HepG2 (cell line): ENCODE results near the gene CTLA4. TPM values are rescaled to one million over a fixed set of nuclear protein-coding genes. Genes with fewer than 3 reads are reported as not detected.

Source experiments
- AHR ChIP-seq: IDR thresholded peaks from 2 replicates; pipeline ENCODE4 v1.6.1; 2018; ENCODE audit warnings: missing genetic modification reagents, missing compliant biosample characterization
- ASH2L ChIP-seq: fragments of 300-600, 200-600 bp; sonication (generic); IDR thresholded peaks from 2 replicates; pipeline ENCODE4 v1.7.0; 2017; ENCODE audit warnings: low read depth, mild to moderate bottlenecking, moderate library complexity, mixed read lengths, low read length; ENCODE audit not compliant: insufficient read length
- ATF5 ChIP-seq: sonication (generic); formaldehyde crosslinking; IDR thresholded peaks from 2 replicates; pipeline ENCODE4 v1.4.0; 2020; ENCODE audit warnings: mild to moderate bottlenecking, low read depth, missing genetic modification reagents
- DMAP1 ChIP-seq: IDR thresholded peaks from 2 replicates; pipeline ENCODE4 v1.6.1; 2016
- GRHL1 ChIP-seq: sonication (generic); formaldehyde crosslinking; conservative IDR thresholded peaks from 2 replicates; pipeline ENCODE4 v1.8.0; 2022; ENCODE audit warnings: missing genetic modification reagents
- JARID2 ChIP-seq: sonication (generic); formaldehyde crosslinking; IDR thresholded peaks from 2 replicates; pipeline ENCODE4 v1.8.1; 2023; ENCODE audit warnings: missing genetic modification reagents, inconsistent platforms; ENCODE audit not compliant: insufficient replicate concordance
- KLF16 ChIP-seq, 2 experiments: sonication (generic) in 1 of 2; formaldehyde crosslinking in 1 of 2; IDR thresholded peaks; 2 replicates each; pipeline versions ENCODE4 v1.6.1 to v1.8.0; 2016 to 2023; ENCODE audit warnings: missing genetic modification reagents in 2 of 2, missing compliant biosample characterization in 1 of 2
- NCOA1 ChIP-seq: sonication (generic); formaldehyde crosslinking; IDR thresholded peaks from 2 replicates; pipeline ENCODE4 v1.9.0; 2021; ENCODE audit warnings: missing genetic modification reagents
- PAX8 ChIP-seq: sonication (generic); formaldehyde crosslinking; IDR thresholded peaks from 2 replicates; pipeline ENCODE4 v1.8.0; 2022; ENCODE audit warnings: mild to moderate bottlenecking, missing genetic modification reagents, borderline replicate concordance
- PAXIP1 ChIP-seq: sonication (generic); formaldehyde crosslinking; conservative IDR thresholded peaks from 2 replicates; pipeline ENCODE4 v1.4.0; 2020; ENCODE audit warnings: mild to moderate bottlenecking, missing genetic modification reagents, moderate library complexity
- SETDB1 ChIP-seq: sonication (generic); formaldehyde crosslinking; IDR thresholded peaks from 2 replicates; pipeline ENCODE4 v1.5.1; 2020; ENCODE audit warnings: missing genetic modification reagents, mild to moderate bottlenecking, borderline replicate concordance
- SP1 ChIP-seq, 2 experiments: fragments of 450-650 bp in 1 of 2; sonication (generic) in 1 of 2; formaldehyde crosslinking in 1 of 2; IDR thresholded peaks; 2 replicates each; pipeline versions ENCODE4 v1.4.0 to v1.6.1; 2016 to 2020; ENCODE audit warnings: missing genetic modification reagents in 1 of 2
- SRY ChIP-seq: sonication (generic); formaldehyde crosslinking; IDR thresholded peaks from 2 replicates; pipeline ENCODE4 v1.8.0; 2022; ENCODE audit warnings: mild to moderate bottlenecking, missing genetic modification reagents
- YY1 ChIP-seq: IDR thresholded peaks from 2 replicates; pipeline ENCODE4 v1.6.1; 2011; ENCODE audit warnings: low read length, low read depth, moderate library complexity, mild to moderate bottlenecking; ENCODE audit not compliant: insufficient read depth, insufficient replicate concordance
- ZBTB25 ChIP-seq: IDR thresholded peaks from 2 replicates; pipeline ENCODE4 v1.6.1; 2018; ENCODE audit warnings: missing genetic modification reagents
- ZNF30 ChIP-seq: sonication (generic); formaldehyde crosslinking; IDR thresholded peaks from 2 replicates; pipeline ENCODE4 v1.5.0; 2020; ENCODE audit warnings: mild to moderate bottlenecking, missing genetic modification reagents
- ZNF446 ChIP-seq: sonication (generic); formaldehyde crosslinking; IDR thresholded peaks from 2 replicates; pipeline ENCODE4 v1.5.0; 2020; ENCODE audit warnings: mild to moderate bottlenecking, missing genetic modification reagents
- ZNF558 ChIP-seq: sonication (generic); formaldehyde crosslinking; IDR thresholded peaks from 2 replicates; pipeline ENCODE4 v1.9.0; 2022; ENCODE audit warnings: mild to moderate bottlenecking, missing genetic modification reagents, borderline replicate concordance
- ZNF598 ChIP-seq: sonication (generic); formaldehyde crosslinking; IDR thresholded peaks from 2 replicates; pipeline ENCODE4 v1.5.1; 2020; ENCODE audit warnings: mild to moderate bottlenecking, missing genetic modification reagents, borderline replicate concordance
- ZNF674 ChIP-seq: sonication (generic); formaldehyde crosslinking; IDR thresholded peaks from 2 replicates; pipeline ENCODE4 v1.5.0; 2020; ENCODE audit warnings: low read depth, mild to moderate bottlenecking, missing genetic modification reagents
- ZNF761 ChIP-seq: sonication (generic); formaldehyde crosslinking; conservative IDR thresholded peaks from 2 replicates; pipeline ENCODE4 v1.4.0; 2020; ENCODE audit warnings: mild to moderate bottlenecking, missing genetic modification reagents
- ZNF788 ChIP-seq: sonication (generic); formaldehyde crosslinking; IDR thresholded peaks from 2 replicates; pipeline ENCODE4 v1.5.0; 2020; ENCODE audit warnings: mild to moderate bottlenecking, missing genetic modification reagents, borderline replicate concordance
- polyA plus RNA-seq, 8 experiments: library from polyadenylated mRNA; depleted of rRNA in 3 of 8; stranded (reverse) in 7 of 8; unstranded in 1 of 8; fragments of >200 nt; fragmentation: Illumina TruSeq in 4 of 8; extraction: Trizol in 4 of 8; gene quantifications; 2 replicates each; pipeline versions ENCODE4 v1.2.1 to v1.2.3, GENCODE V29; 2011 to 2016; ENCODE audit warnings: low read depth in 4 of 8, missing spikeins in 1 of 8, mixed read lengths in 1 of 8; ENCODE audit not compliant: insufficient read depth in 1 of 8
- total RNA-seq, 5 experiments: library from RNA; depleted of rRNA; stranded (reverse); fragments of >200 nt; fragmentation: Illumina TruSeq; extraction: Trizol; gene quantifications; 2 replicates each; pipeline ENCODE4 v1.2.3, GENCODE V29; 2016; ENCODE audit warnings: low read depth in 1 of 5

CTLA4 gene
- total and polyA plus RNA-seq, 2 of the 13 experiments (the other 11 are each of a cell fraction or from before 2014, with no cell fraction given): 0.16 TPM; not detected in 1

- TF ChIP-seq PAXIP1 (CRISPR knock-in tag) (peak; percentile 99), YY1 (peak; percentile 37), DMAP1 (0 out of 2 replicates have a peak, but pooled peaks have one; percentile 49), AHR (peak; percentile 47; the same call in 1 of the 2 replicates), ZNF30 (CRISPR knock-in tag) (0 out of 2 replicates have a peak, but pooled peaks have one; percentile 81), ZNF558 (CRISPR knock-in tag) (no peak), ZBTB25 (CRISPR knock-in tag) (peak; percentile 86), ASH2L (peak; percentile 63), ZNF598 (CRISPR knock-in tag) (no peak), JARID2 (peak; percentile 64), KLF16 (CRISPR knock-in tag; IDR thresholded peaks at IDR 0.05) (peak in 1 of 2 experiments; percentile 87; a peak in 2 of 4 replicates), ZNF674 (CRISPR knock-in tag) (0 out of 2 replicates have a peak, but pooled peaks have one; percentile 23), PAX8 (CRISPR knock-in tag) (0 out of 2 replicates have a peak, but pooled peaks have one; percentile 37), ATF5 (CRISPR knock-in tag) (no peak), ZNF788 (peak; percentile 96), NCOA1 (CRISPR knock-in tag) (peak; percentile 89; the same call in 1 of the 2 replicates), SP1 (IDR thresholded peaks at IDR 0.05) (no peak), SP1 (CRISPR knock-in tag; IDR thresholded peaks at IDR 0.05) (peak; percentile 66), SETDB1 (CRISPR knock-in tag) (0 out of 2 replicates have a peak, but pooled peaks have one; percentile 70), GRHL1 (no peak), SRY (CRISPR knock-in tag) (0 out of 2 replicates have a peak, but pooled peaks have one; percentile 31), ZNF446 (CRISPR knock-in tag) (0 out of 2 replicates have a peak, but pooled peaks have one; percentile 41), ZNF761 (CRISPR knock-in tag) (0 out of 2 replicates have a peak, but pooled peaks have one; percentile 33)
Measured at GRCh38 chr2:203819434-203820133, 48.0 kb upstream of the CTLA4 start (continued).
